Globus pallidus (tissue), 1 donor: ENCODE results near the gene INTS2.
"Not testable (repeated sequence)": the region's sequence is repeated elsewhere in the genome, so short reads cannot be mapped to it uniquely, and the experiment has no call there.

Source experiments
- DNase-seq: peaks from one replicate; pipeline ENCODE4 v3.0.0-alpha.2; 2015; ENCODE audit warnings: low spot score

The INTS2 gene

GRCh38 chr17:61825448-61826137 is 102.2 kb downstream of the INTS2 start:
- no peak for DNase-seq

- DNase-seq: no peak
Observed at GRCh38 chr17:61822326-61823285, 105.2 kb downstream of the INTS2 start.

- DNase-seq: no peak
Observed at GRCh38 chr17:61821655-61822054, 106.1 kb downstream of the INTS2 start.

DNA sequence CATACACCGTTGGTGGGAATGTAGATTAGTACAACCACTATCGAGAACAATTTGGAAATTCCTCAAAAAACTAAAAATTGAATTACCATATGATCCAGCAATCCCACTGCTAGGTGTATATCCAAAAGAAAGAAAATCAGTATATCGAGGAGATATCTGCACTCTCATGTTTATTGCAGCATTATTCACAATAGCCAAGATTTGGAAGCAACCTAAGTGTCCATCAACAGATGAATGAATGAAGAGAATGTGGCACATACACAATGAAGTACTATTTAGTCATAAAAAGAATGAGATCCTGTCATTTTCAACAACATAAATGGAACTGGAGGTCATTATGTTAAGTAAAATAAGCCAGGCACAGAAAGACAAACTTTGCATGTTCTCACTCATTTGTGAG is 108.5 kb downstream of the INTS2 start:
- not testable (repeated sequence) for DNase-seq

GRCh38 chr17:61818225-61818624 is 109.6 kb downstream of the INTS2 start:
- no peak for DNase-seq

DNA sequence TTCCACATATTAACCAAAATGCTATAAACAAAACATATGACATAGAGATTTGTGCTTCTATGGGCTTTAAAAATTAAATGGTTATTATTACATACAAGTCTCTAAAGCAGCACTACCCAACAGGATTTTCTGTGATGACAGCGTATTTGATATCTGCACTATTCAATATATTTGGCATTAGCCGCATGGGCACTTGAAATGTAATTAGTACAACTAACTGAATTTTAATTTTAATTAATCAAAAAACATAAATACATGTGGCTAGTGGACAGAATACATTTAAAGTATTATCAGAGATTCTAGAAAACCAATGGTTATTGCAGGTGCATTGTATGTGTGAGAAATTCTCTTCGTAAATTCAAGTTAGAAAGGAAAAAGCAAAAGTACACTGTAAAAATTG is 110.3 kb downstream of the INTS2 start:
- DNase-seq: no peak

GRCh38 chr17:61816538-61816937 is 111.2 kb downstream of the INTS2 start:
- no peak for DNase-seq

GRCh38 chr17:61815863-61816503 is 111.8 kb downstream of the INTS2 start:
- DNase-seq: no peak
